Endothelial cell (in vitro differentiated cells): ENCODE measurements around the gene EED. TPM values are rescaled to one million over a fixed set of nuclear protein-coding genes. Genes with fewer than 3 reads are reported as not detected.
A peak's percentile ranks its signal among the peaks of the same experiment; 100 is the strongest.

Source experiments
- DNase-seq: peaks from one replicate; pipeline ENCODE4 v3.0.0; 2021; ENCODE audit warnings: low spot score
- H3K27ac Mint-ChIP-seq: one replicate; pipeline ENCODE4 v1.8.0; 2021; ENCODE audit warnings: mixed read lengths, inconsistent platforms; ENCODE audit not compliant: unreplicated experiment
- H3K27me3 Mint-ChIP-seq: one replicate; pipeline ENCODE4 v1.8.0; 2021; ENCODE audit warnings: mild to moderate bottlenecking, moderate library complexity, mixed read lengths, inconsistent platforms; ENCODE audit not compliant: unreplicated experiment
- H3K36me3 Mint-ChIP-seq: one replicate; pipeline ENCODE4 v1.8.0; 2021; ENCODE audit warnings: mild to moderate bottlenecking, low read depth, mixed read lengths, inconsistent platforms; ENCODE audit not compliant: unreplicated experiment
- H3K4me1 Mint-ChIP-seq: one replicate; pipeline ENCODE4 v1.8.0; 2021; ENCODE audit warnings: mild to moderate bottlenecking, mixed read lengths, inconsistent platforms; ENCODE audit not compliant: unreplicated experiment
- H3K4me3 Mint-ChIP-seq: one replicate; pipeline ENCODE4 v1.8.0; 2021; ENCODE audit warnings: mild to moderate bottlenecking, mixed read lengths, inconsistent platforms; ENCODE audit not compliant: unreplicated experiment
- H3K9me3 Mint-ChIP-seq: one replicate; pipeline ENCODE4 v1.8.0; 2021; ENCODE audit warnings: mixed read lengths, inconsistent platforms; ENCODE audit not compliant: unreplicated experiment
- CTCF ChIP-seq: fragments of 200-600 bp; sonication (generic); IDR thresholded peaks from one replicate; pipeline ENCODE4 v1.5.0; 2021; ENCODE audit warnings: antibody characterized with exemption; ENCODE audit not compliant: unreplicated experiment
- total RNA-seq: library from RNA; stranded (reverse); fragmentation: NEBNext Ultra II Directional; extraction: Animal tissue kit (Norgen Biotek cat#: 25700); gene quantifications from one replicate; pipeline ENCODE4 v1.2.1, GENCODE V29; 2021; ENCODE audit not compliant: unreplicated experiment

Gene EED
- total RNA-seq, 1 donor from 2014 or later = 18.5 TPM

GRCh38 chr11:86244063-86244521, 461 bp upstream of the EED start:
- no peak overlapping the region for H3K4me3 Mint-ChIP-seq
- H3K27ac Mint-ChIP-seq = no peak overlapping the region
- peaks cover 6% of the 10 kb centered on the region for H3K4me1 Mint-ChIP-seq
- H3K27me3 Mint-ChIP-seq = no peaks in the 10 kb centered on the region
- H3K36me3 Mint-ChIP-seq = no peaks in the 10 kb centered on the region
- no peaks in the 10 kb centered on the region for H3K9me3 Mint-ChIP-seq
- TF ChIP-seq CTCF = no peak
- DNase-seq = peak; percentile 84

- no peaks in the 10 kb centered on the region for H3K9me3 Mint-ChIP-seq
- H3K36me3 Mint-ChIP-seq = no peaks in the 10 kb centered on the region
- no peak overlapping the region for H3K4me3 Mint-ChIP-seq
- H3K4me1 Mint-ChIP-seq = peaks cover 6% of the 10 kb centered on the region
- DNase-seq = peak; percentile 18
- H3K27ac Mint-ChIP-seq = no peak overlapping the region
- no peak for TF ChIP-seq CTCF
- no peaks in the 10 kb centered on the region for H3K27me3 Mint-ChIP-seq
Observed at GRCh38 chr11:86245369-86246292, 1.1 kb downstream of the EED start.

- no peak overlapping the region for H3K4me3 Mint-ChIP-seq
- no peak overlapping the region for H3K27ac Mint-ChIP-seq
- no peak for DNase-seq
- no peak for TF ChIP-seq CTCF
- no peaks in the 10 kb centered on the region for H3K9me3 Mint-ChIP-seq
- no peaks in the 10 kb centered on the region for H3K27me3 Mint-ChIP-seq
- no peaks in the 10 kb centered on the region for H3K36me3 Mint-ChIP-seq
- peaks cover 6% of the 10 kb centered on the region for H3K4me1 Mint-ChIP-seq
Observed at GRCh38 chr11:86246293-86246675, 1.7 kb downstream of the EED start.

GRCh38 chr11:86247608-86248007, 3.1 kb downstream of the EED start:
- DNase-seq = no peak
- Mint-ChIP-seq H3K4me3 (peak overlapping the region; percentile 6), H3K36me3 (no peaks in the 10 kb centered on the region), H3K4me1 (peaks cover 6% of the 10 kb centered on the region), H3K27ac (no peak overlapping the region), H3K9me3 (no peaks in the 10 kb centered on the region), H3K27me3 (no peaks in the 10 kb centered on the region)
- TF ChIP-seq CTCF = no peak

- no peak for TF ChIP-seq CTCF
- H3K36me3 Mint-ChIP-seq = no peaks in the 10 kb centered on the region
- H3K27ac Mint-ChIP-seq = no peak overlapping the region
- no peak overlapping the region for H3K4me3 Mint-ChIP-seq
- H3K9me3 Mint-ChIP-seq = no peaks in the 10 kb centered on the region
- no peak for DNase-seq
- H3K4me1 Mint-ChIP-seq = peaks cover 6% of the 10 kb centered on the region
- no peaks in the 10 kb centered on the region for H3K27me3 Mint-ChIP-seq
Observed at GRCh38 chr11:86248609-86249008, 4.1 kb downstream of the EED start.
